ENCODE results near the gene PAK1.

The PAK1 gene

DNA sequence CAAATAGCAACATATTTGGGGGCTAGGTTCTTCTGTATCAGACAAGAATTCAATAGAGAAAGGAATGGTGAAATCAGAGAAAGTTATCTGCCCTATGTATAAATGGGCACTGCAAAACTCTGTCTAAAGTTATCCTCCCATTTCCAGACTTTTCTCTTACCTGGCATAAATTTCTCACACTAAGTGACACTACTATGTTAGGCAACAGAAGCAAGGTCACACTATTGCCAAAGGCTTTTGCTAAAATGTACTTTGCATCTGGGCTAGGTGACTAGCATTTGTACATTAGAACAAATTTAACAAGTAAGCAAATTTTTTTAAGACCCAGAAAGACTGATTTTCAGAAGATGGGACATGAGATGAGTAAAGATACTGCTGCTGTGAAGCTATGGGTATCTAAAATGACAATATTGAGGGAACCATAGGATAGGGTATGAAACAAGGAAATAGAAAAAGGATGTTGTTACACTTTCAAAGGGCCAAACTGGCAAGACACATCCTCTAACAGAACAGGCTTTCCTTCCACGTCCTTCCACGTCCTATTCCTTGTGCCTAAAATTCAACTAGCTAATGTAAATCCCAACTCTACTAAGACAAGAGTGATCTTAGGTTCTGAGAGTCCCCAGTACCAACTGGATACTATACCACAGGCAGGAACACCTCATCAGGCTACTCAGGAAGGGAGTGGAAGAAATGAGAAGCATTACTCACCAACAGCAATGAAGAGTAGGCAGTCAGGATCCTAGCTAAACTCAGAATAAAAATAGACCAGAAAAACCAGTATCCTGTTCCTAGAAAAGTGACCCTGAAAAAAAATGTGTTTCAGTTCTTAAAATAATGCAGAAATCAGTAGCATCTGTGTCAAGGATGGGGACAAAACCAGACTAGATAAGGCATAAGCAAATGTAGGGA lies 195.0 kb downstream of the PAK1 start:
- in situ Hi-C loops (cut with HindIII; ENCODE audit: low sequenced_read_pairs): no loop called here

DNA sequence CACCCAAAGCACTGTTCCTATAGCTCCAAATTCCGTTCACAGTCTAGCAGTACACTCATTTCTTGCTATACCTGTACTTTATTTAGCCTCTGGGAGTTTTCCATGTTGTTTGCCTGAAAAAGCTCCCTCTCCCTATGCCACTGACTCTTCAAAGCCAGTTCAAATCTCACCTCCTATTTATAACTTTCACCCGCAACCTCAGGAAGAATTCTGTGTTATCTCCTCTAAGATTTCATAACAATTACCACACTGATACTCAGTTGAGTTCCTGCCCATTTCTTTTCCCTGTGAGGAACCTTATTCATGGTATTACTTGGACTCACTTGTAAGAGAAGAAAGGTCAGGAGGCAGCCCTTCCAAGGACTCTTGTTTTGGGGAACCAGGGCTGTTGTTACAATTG lies 197.6 kb downstream of the PAK1 start:
- in situ Hi-C loops (cut with HindIII; ENCODE audit: low sequenced_read_pairs): no loop called here

Data from DLD1 (cell line).